HFFc6 (cell line): ENCODE data around the gene SLC38A3. TPM values are rescaled to one million over a fixed set of nuclear protein-coding genes. Genes with fewer than 3 reads are reported as not detected.
A peak's percentile ranks its signal among the peaks of the same experiment; 100 is the strongest.

Experiments used
- DNase-seq: peaks from one replicate; pipeline ENCODE4 v3.0.0-alpha.2; 2018
- H3K27ac Mint-ChIP-seq: 2 replicates; pipeline ENCODE4 v1.8.0; 2020; ENCODE audit warnings: mild to moderate bottlenecking, mixed read lengths
- H3K27me3 Mint-ChIP-seq: 2 replicates; pipeline ENCODE4 v1.8.0; 2021; ENCODE audit warnings: mild to moderate bottlenecking, moderate library complexity, mixed read lengths; ENCODE audit not compliant: insufficient read depth
- H3K36me3 Mint-ChIP-seq: 2 replicates; pipeline ENCODE4 v1.8.0; 2021; ENCODE audit warnings: low read depth, mixed read lengths
- H3K4me1 Mint-ChIP-seq: 2 replicates; pipeline ENCODE4 v1.8.0; 2020; ENCODE audit warnings: low read depth, mixed read lengths
- H3K4me3 Mint-ChIP-seq: 2 replicates; pipeline ENCODE4 v1.8.0; 2020; ENCODE audit warnings: mild to moderate bottlenecking, moderate library complexity, mixed read lengths
- H3K9me3 Mint-ChIP-seq: 2 replicates; pipeline ENCODE4 v1.8.0; 2020; ENCODE audit warnings: mild to moderate bottlenecking, mixed read lengths
- total RNA-seq, 6 experiments: library from RNA; stranded (reverse); fragmentation: NEBNext Ultra II Directional; extraction: Animal tissue kit (Norgen Biotek cat#: 25700); gene quantifications; 2 replicates in 1 of 6; 3 replicates in 5 of 6; pipeline ENCODE4 v1.2.3, GENCODE V29; 2021
- TF ChIP-seq, protein P1 (sequence below): fragments of 200-600 bp; sonication (generic); IDR thresholded peaks from 2 replicates; pipeline ENCODE4 v1.5.0; 2021; ENCODE audit warnings: antibody characterized with exemption, mild to moderate bottlenecking

The SLC38A3 gene
- total RNA-seq, 6 experiments from 2014 or later = 0.16 to 0.24 TPM; not detected in 4

DNA sequence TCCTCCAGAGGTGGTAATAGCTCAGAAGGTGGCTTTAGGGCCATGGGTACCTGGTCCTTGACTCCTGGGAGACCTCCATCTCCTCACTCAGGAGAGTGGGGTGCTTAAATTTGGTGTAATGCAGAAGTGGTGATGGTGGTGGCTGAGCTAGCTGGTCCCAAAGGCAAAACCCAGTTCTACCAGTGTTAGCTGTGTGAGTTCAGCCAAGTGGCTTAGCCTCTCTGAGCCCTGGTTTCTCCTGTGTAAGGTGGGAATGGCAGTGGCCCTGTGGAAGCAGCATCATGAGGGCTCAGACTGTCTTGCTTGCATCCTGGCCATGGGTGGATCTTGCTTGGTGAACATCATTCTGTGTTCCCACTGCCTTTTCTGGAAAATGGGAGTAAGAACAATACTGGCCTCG, 40.6 kb upstream of the SLC38A3 start:
- peak overlapping the region; percentile 71 for H3K27ac Mint-ChIP-seq
- H3K27me3 Mint-ChIP-seq = no peaks in the 10 kb centered on the region
- no peaks in the 10 kb centered on the region for H3K36me3 Mint-ChIP-seq
- H3K9me3 Mint-ChIP-seq = no peaks in the 10 kb centered on the region
- TF ChIP-seq, protein P1, sequence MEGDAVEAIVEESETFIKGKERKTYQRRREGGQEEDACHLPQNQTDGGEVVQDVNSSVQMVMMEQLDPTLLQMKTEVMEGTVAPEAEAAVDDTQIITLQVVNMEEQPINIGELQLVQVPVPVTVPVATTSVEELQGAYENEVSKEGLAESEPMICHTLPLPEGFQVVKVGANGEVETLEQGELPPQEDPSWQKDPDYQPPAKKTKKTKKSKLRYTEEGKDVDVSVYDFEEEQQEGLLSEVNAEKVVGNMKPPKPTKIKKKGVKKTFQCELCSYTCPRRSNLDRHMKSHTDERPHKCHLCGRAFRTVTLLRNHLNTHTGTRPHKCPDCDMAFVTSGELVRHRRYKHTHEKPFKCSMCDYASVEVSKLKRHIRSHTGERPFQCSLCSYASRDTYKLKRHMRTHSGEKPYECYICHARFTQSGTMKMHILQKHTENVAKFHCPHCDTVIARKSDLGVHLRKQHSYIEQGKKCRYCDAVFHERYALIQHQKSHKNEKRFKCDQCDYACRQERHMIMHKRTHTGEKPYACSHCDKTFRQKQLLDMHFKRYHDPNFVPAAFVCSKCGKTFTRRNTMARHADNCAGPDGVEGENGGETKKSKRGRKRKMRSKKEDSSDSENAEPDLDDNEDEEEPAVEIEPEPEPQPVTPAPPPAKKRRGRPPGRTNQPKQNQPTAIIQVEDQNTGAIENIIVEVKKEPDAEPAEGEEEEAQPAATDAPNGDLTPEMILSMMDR = no peak
- H3K4me3 Mint-ChIP-seq = peak overlapping the region; percentile 66
- H3K4me1 Mint-ChIP-seq = peaks cover 76% of the 10 kb centered on the region
- DNase-seq = no peak

DNA sequence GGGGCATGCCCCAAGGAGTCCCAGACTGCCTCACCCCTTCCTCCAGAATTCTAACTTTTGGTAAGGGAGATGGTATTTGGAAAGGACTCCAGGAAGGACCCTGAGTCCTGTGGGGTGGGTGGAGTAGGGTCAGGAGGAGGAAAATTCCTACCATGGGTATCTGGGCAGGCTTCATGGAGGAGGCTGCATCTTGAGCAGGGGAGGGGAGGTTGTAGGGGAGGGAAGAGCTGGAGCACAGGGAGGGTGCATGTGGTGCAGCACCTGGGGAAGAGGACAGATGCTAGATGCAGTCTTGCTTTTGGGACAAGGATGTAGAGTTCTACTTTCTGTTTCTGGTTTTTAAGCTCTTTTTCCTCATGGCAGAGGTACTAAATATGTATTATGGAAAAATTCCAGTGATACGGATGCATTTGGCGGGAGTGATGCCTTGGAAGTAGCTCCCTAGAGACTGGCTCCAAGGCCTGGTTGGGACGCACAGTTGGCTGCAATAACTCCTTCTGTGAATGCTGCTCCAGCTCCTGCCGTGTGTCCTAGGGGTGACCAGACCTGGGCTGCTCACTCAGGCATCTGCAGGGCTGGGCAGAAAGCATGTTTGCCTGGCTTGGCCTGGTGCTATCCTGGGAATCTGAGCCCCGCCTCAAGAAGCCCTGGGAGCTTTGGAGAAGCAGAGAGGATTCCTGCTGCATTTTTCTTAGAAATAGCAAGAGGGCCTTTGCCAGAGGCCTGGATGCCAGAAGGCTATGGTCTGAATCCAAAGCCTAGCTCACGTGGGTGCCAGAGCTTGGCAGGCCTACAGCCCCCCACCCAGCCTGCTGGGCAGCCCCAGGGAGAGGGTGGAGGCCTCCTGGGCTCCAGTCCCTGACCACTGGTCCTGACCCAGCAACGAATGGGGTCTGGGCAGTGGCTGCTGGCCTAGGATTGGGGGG, 39.8 kb upstream of the SLC38A3 start:
- peak; percentile 59 for DNase-seq
- peak overlapping the region; percentile 66 for H3K4me3 Mint-ChIP-seq
- no peaks in the 10 kb centered on the region for H3K9me3 Mint-ChIP-seq
- peaks cover 81% of the 10 kb centered on the region for H3K4me1 Mint-ChIP-seq
- H3K27ac Mint-ChIP-seq = peak overlapping the region; percentile 71
- H3K27me3 Mint-ChIP-seq = no peaks in the 10 kb centered on the region
- TF ChIP-seq, protein P1 = no peak
- H3K36me3 Mint-ChIP-seq = no peaks in the 10 kb centered on the region

DNA sequence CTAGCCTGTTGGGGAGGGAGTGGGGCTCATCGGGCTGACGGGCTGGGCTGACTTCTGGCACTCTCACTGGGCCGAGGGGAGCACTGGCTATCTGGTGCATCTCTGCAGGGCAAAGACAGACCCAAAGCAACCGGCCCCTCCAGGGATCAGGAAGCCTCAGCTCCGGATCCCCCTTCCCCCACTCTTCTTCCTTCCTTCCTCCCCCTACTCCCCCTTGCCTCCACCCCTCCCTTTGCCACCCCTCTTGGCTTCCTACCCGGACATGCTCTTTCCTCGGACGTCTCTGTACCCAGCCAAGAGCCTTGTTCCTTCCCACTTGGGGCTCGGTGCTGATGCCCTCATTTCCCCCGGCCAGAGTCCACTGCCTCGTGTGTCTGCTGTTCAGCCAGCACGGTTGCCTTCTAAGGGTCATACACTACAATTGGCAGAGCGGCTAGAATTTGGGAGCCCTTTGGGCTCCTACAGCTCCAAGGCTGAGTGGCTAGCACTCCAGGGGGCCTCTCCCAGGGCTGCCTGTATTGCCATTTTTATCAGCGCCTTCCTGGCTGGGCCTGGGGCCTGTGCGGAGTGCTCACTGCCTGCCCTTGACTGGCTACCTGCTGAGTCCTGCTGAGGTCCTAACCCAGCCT, 39.0 kb upstream of the SLC38A3 start:
- H3K27ac Mint-ChIP-seq = peak overlapping the region; percentile 71
- H3K4me1 Mint-ChIP-seq = peaks cover 87% of the 10 kb centered on the region
- peak overlapping the region; percentile 17; the same call in 1 of the 2 replicates for H3K4me3 Mint-ChIP-seq

DNA sequence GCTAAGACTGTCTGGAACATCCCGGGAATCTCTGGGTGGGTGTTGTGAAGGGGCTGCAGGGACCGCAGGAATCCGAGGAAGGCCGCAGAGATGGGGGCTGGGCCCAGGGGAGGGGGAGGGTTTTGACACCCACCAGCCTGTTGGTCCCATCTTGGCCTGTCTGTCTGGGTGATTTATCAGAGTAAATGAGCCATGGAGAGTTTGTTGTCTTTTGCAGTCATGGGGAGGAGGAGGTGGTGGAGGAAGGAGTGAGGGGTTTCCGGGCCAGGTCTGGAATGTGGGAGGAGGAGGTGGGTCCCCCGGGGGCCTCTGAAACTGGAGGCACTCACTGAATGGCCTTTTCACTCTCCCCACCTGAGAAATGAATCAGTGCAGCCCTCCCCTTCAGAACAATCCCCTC, 38.5 kb upstream of the SLC38A3 start:
- TF ChIP-seq, protein P1 = no peak
- Mint-ChIP-seq H3K27me3 (no peaks in the 10 kb centered on the region; the same call in 1 of the 2 replicates), H3K36me3 (no peaks in the 10 kb centered on the region), H3K4me3 (peak overlapping the region; percentile 10; the same call in 1 of the 2 replicates), H3K9me3 (no peaks in the 10 kb centered on the region), H3K4me1 (peaks cover 83% of the 10 kb centered on the region), H3K27ac (peak overlapping the region; percentile 71)
- DNase-seq = no peak

More for the DNA sequence above, 39.0 kb upstream of the SLC38A3 start:
- Mint-ChIP-seq H3K9me3 (no peaks in the 10 kb centered on the region), H3K36me3 (no peaks in the 10 kb centered on the region), H3K27me3 (no peaks in the 10 kb centered on the region; the same call in 1 of the 2 replicates)
- DNase-seq = no peak
- TF ChIP-seq, protein P1 = no peak

DNA sequence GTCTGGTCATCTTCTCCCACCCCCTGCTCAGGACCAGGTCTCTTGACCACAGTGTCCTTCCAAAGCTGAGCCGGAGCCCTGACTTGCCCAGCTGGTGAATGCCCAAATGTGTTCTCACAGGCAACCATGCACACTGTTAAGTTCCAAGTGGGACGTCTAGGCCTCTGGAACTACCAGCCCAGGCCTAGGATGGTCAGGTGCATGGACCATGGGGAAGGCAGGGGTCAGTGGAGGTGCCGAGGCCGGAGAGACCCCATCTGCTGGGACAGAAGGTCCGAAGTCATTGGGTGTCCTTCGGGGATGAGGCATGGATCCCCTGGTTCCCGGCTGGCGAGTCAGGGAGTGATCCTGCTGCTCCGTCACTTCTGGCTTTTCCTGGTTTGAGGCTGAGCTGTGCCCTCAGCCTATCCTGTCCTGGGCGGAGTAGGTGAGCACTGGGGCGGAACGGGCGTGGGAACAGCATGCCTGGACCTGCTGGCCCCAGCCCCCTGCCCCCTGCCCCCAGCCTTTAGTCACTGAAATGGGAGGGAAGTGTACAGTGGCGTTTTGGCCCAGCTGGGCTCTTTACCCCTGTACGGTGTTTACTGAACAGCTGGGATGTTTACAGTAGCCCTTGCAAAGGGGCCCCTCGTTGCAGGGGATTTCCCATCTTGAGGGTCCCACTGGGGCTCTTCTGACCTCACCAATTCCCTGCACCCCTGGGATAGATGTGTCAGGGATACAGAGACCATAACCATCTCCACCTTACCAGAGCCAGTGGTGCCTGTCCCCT, 37.8 kb upstream of the SLC38A3 start:
- Mint-ChIP-seq H3K36me3 (no peaks in the 10 kb centered on the region), H3K27me3 (no peaks in the 10 kb centered on the region; the same call in 1 of the 2 replicates), H3K9me3 (no peaks in the 10 kb centered on the region), H3K4me3 (peak overlapping the region; percentile 10; the same call in 1 of the 2 replicates), H3K27ac (peak overlapping the region; percentile 71), H3K4me1 (peaks cover 79% of the 10 kb centered on the region)
- TF ChIP-seq, protein P1 = no peak
- no peak for DNase-seq
